ENCODE measurements around the gene KCNA3. TPM values are rescaled to one million over a fixed set of nuclear protein-coding genes. Genes with fewer than 3 reads are reported as not detected.
A peak's percentile ranks its signal among the peaks of the same experiment; 100 is the strongest.
"Not testable (repeated sequence)": the region's sequence is repeated elsewhere in the genome, so short reads cannot be mapped to it uniquely, and the experiment has no call there.

The KCNA3 gene
- total RNA-seq, 2 donors from 2014 or later, result 114 to 115 TPM

DNA sequence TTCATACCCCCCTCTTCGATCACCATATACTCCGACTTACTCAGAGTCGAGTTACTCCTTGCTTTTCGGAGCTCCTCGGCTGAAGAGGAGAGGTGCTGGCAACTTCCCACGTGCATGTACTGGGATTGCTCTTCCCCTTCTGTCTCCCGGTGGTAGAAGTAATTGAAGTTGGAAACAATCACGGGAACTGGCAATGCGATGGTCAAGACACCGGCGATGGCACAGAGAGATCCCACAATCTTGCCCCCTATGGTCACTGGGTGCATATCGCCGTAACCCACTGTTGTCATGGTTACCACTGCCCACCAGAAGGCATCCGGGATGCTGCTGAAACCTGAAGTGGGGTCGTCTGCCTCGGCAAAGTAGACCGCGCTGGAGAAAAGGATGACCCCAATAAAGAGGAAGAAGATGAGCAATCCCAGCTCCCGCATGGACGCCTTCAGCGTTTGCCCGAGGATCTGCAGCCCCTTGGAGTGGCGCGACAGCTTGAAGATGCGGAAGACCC, 1.5 kb downstream of the KCNA3 start:
- DNase-seq, result peak in 1 of 3 donors; percentile 15
- peaks cover 52% of the 10 kb centered on the region for H3K4me1 Mint-ChIP-seq
- no peak overlapping the region for H3K27ac Mint-ChIP-seq
- peak overlapping the region; percentile 100 for H3K4me3 Mint-ChIP-seq
- peak; percentile 0 for ATAC-seq
- peaks cover 11% of the 10 kb centered on the region for H3K36me3 Mint-ChIP-seq (ENCODE audit: low read depth)
- no peaks in the 10 kb centered on the region for H3K27me3 Mint-ChIP-seq
- no peaks in the 10 kb centered on the region for H3K9me3 ChIP-seq (ENCODE audit: control insufficient read depth, low read length, poor library complexity, severe bottlenecking)

DNA sequence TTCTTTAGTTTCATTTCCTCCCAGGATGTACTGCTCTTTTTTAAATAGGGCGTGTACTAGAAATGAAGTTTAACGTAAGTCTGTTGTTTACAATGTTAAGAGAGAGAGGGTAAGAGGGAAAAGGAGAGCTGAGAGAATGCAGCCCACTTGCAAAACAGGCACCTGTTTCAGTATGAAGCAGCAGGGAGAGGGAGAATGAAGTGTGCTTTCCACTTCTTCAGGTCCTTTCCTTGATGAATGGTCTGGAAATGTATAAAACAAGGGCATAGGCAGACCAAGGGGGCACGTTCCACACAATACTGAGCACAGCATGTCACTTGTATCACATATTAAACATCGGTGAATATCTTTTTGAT, 2.0 kb downstream of the KCNA3 start:
- no peaks in the 10 kb centered on the region for H3K27me3 Mint-ChIP-seq
- DNase-seq (peak in 1 of 3 donors; percentile 30), ATAC-seq (peak; percentile 62)
- no peaks in the 10 kb centered on the region for H3K9me3 ChIP-seq (ENCODE audit: control insufficient read depth, low read length, poor library complexity, severe bottlenecking)
- H3K4me1 Mint-ChIP-seq, result peaks cover 52% of the 10 kb centered on the region
- H3K36me3 Mint-ChIP-seq (ENCODE audit: low read depth), result peaks cover 11% of the 10 kb centered on the region
- no peak overlapping the region for H3K27ac Mint-ChIP-seq
- H3K4me3 Mint-ChIP-seq, result peak overlapping the region; percentile 100

DNA sequence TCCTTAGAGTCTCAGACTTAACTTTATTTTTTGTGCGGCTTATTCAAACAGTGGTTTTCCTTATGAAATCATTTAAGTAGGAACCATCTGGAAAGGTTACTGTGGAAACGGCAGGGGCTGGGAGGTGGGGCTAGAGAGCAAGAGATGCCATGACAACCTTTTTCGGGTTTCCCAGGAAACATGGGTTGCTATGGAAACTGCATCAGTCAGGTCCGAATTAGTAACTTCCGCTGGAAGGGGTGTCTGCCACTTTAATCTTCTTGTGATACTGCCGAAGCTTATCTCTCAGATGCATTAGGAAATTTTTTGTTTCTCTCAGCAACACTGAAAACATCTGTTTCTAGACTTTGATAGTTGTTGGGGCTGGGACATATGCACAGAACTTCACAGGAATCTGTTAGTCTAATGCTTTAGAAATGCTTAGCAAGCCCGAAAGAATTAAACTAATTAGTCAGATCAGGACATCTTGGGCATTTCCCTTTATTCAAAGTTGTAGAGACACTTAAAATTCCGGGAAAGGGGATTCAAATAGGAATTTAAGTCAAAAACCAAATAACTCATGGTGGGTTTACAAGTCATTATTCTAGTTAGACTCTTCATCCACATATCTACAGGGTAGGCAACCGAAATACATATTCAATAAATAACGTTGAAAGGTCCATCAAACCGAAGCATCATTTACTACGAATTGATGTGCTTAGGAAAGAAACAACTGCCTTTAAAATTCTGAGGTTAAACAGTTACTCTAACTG, 2.6 kb downstream of the KCNA3 start:
- Mint-ChIP-seq H3K27me3 (no peaks in the 10 kb centered on the region), H3K27ac (no peak overlapping the region), H3K4me3 (peak overlapping the region; percentile 100), H3K4me1 (peaks cover 48% of the 10 kb centered on the region), H3K36me3 (ENCODE audit: low read depth) (peaks cover 11% of the 10 kb centered on the region)
- DNase-seq (peak; percentile 24 to 66 (median 54)), ATAC-seq (peak; percentile 60)
- no peaks in the 10 kb centered on the region for H3K9me3 ChIP-seq (ENCODE audit: control insufficient read depth, low read length, poor library complexity, severe bottlenecking)

DNA sequence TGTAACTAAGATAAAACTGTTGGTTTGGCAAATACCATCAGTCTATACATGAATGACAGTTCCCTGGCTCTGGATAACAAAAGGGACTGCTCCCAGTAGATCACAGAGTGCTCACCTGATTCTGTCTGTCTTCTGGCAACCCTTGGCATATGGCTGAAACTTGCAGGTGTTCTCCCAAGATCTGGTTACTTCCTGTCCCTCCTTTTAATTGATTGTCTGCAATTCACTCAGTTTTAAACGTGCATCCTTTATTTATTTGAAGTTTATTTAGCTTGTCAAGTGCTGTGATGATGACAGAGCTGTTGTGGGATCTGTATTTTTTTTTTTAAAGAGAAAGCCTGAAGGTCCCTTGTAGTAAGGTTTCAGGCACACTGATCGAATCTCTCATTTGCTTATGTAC, 3.4 kb downstream of the KCNA3 start:
- no peak overlapping the region for H3K27ac Mint-ChIP-seq
- DNase-seq (no peak), ATAC-seq (no peak)
- no peaks in the 10 kb centered on the region for H3K27me3 Mint-ChIP-seq
- no peaks in the 10 kb centered on the region for H3K9me3 ChIP-seq (ENCODE audit: control insufficient read depth, low read length, poor library complexity, severe bottlenecking)
- H3K4me3 Mint-ChIP-seq, result peak overlapping the region; percentile 100
- H3K4me1 Mint-ChIP-seq, result peaks cover 42% of the 10 kb centered on the region
- peaks cover 11% of the 10 kb centered on the region for H3K36me3 Mint-ChIP-seq (ENCODE audit: low read depth)

DNA sequence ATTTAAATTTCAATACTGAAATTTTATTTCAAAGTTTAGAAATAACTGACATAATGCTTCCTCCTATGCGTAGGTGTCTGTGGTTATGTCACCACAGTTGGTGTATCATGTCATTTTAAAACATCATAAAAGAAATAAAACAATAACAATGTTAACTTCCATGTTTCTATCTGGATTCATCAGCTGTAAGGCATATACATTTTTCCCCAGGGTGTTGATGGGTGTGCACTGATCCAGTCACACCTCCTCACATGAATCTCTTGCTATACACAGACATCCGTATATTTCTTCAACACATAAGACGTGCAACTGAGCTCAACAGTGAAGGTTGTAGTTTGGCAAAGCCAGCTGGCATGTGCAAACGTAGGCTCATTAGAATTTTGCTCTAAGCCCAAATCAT, 6.2 kb downstream of the KCNA3 start:
- peak; percentile 19 for ATAC-seq
- no peaks in the 10 kb centered on the region for H3K9me3 ChIP-seq (ENCODE audit: control insufficient read depth, low read length, poor library complexity, severe bottlenecking)
- H3K36me3 Mint-ChIP-seq (ENCODE audit: low read depth), result peaks cover 6% of the 10 kb centered on the region
- H3K4me1 Mint-ChIP-seq, result peaks cover 27% of the 10 kb centered on the region
- H3K27ac Mint-ChIP-seq, result no peak overlapping the region
- H3K4me3 Mint-ChIP-seq, result peak overlapping the region; percentile 76
- no peak for DNase-seq
- H3K27me3 Mint-ChIP-seq, result no peaks in the 10 kb centered on the region

DNA sequence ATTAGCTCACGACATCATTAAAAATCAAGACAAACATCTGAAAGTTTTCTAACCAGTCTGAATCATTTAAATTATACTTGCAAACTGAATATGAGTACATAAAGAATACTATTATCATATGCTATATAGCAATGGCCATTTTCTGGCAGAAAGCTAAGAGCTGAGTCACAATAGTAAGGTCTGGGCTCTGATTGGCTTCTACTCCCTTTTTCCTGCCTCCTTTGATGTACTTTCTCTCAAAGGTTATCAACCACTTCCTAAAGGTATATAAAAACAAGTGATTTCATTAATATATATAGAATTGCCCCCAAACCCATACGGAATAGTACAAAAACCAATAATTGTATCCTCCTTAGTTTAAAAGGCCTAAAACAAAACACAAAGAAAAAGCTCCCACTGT, 7.0 kb downstream of the KCNA3 start:
- DNase-seq (no peak), ATAC-seq (no peak)
- peaks cover 3% of the 10 kb centered on the region for H3K36me3 Mint-ChIP-seq (ENCODE audit: low read depth)
- peak overlapping the region; percentile 75 for H3K4me3 Mint-ChIP-seq
- H3K27ac Mint-ChIP-seq, result no peak overlapping the region
- H3K4me1 Mint-ChIP-seq, result peaks cover 26% of the 10 kb centered on the region
- no peaks in the 10 kb centered on the region for H3K9me3 ChIP-seq (ENCODE audit: control insufficient read depth, low read length, poor library complexity, severe bottlenecking)
- H3K27me3 Mint-ChIP-seq, result no peaks in the 10 kb centered on the region

DNA sequence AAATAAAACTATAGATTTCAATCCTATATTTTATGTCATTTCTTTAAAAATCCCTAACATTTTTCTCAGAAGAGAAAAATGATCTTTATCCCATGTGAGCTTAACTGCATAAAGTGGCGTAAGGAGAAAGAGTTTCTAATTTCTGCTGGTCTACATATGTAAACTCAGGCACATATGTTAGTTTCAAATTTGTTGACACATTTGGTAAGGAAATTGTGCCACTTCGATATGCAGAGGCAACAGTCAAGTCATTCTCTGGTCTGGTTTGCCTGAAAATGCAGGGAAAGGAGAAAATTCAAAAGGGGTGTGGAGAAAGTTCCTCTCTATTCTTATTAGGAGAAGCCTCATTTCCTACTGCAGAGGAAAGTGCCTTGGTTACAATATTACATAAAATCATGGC, 11.5 kb downstream of the KCNA3 start:
- H3K9me3 ChIP-seq (ENCODE audit: control insufficient read depth, low read length, poor library complexity, severe bottlenecking), result no peaks in the 10 kb centered on the region
- no peaks in the 10 kb centered on the region for H3K36me3 Mint-ChIP-seq (ENCODE audit: low read depth)
- H3K27me3 Mint-ChIP-seq, result no peaks in the 10 kb centered on the region
- peaks cover 5% of the 10 kb centered on the region for H3K4me1 Mint-ChIP-seq
- H3K27ac Mint-ChIP-seq, result no peak overlapping the region
- H3K4me3 Mint-ChIP-seq, result no peak overlapping the region
- DNase-seq (no peak), ATAC-seq (no peak)

DNA sequence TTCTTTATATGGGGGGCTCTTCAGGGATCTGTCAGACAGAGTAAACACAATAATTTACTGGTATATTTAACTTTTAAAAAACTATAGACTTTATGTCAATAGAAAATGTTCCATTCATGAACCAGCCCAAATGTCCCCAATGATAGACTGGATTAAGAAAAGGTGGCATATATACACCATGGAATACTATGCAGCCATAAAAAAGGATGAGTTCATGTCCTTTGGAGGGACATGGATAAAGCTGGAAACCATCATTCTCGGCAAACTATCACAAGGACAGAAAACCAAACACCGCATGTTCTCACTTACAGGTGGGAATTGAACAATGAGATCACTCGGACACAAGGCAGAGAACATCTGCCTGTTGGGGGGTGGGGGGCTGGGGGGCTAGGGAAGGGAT, 15.2 kb downstream of the KCNA3 start:
- H3K4me3 Mint-ChIP-seq; H3K9me3 ChIP-seq (ENCODE audit: control insufficient read depth, low read length, poor library complexity, severe bottlenecking); DNase-seq; H3K36me3 Mint-ChIP-seq (ENCODE audit: low read depth); ATAC-seq; H3K27me3 Mint-ChIP-seq; H3K27ac Mint-ChIP-seq: not testable (repeated sequence)
- H3K4me1 Mint-ChIP-seq, result peaks cover 14% of the 10 kb centered on the region

DNA sequence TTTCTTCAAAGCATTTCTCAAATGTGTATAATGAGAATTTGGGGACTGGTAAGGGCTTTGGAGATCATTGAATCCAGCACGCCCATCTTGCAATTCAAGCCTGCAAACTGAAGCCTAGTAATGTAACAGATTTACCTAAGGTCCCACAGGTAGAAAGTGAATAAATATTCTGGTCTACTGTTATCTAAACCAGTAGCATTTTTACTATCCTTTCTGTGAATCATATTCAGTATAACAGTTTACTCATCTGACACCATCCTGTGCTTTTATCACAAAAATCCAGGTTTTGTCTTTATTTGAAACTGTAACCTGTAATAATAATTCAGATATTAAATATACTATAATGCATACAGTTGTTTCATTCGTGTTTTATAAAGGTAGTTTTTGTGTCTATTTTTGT, 17.4 kb downstream of the KCNA3 start:
- Mint-ChIP-seq H3K4me3 (no peak overlapping the region), H3K4me1 (peaks cover 20% of the 10 kb centered on the region), H3K27ac (peak overlapping the region; percentile 87), H3K36me3 (ENCODE audit: low read depth) (no peaks in the 10 kb centered on the region), H3K27me3 (no peaks in the 10 kb centered on the region)
- ATAC-seq (no peak), DNase-seq (no peak)
- no peaks in the 10 kb centered on the region for H3K9me3 ChIP-seq (ENCODE audit: control insufficient read depth, low read length, poor library complexity, severe bottlenecking)

DNA sequence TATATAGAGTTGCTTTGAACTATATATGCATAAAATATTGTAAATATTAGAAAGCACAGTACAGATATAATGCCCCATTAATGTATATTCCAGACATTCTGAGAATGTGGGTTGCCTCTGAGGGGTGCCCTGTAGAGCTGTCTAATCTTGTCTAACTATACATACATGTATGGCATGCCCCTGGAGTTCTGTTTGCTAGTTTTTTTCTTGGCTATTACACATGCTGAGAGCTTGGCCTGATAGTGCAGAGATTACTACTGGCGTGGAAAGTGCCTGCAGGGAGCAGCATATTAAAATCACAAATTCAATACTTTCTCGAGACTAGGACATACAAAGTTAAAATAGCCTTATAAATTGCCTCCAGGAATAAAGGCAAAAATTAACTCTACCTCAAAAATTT, 24.1 kb downstream of the KCNA3 start:
- DNase-seq (no peak), ATAC-seq (no peak)
- Mint-ChIP-seq H3K4me3 (no peak overlapping the region), H3K27ac (peak overlapping the region; percentile 84), H3K4me1 (peaks cover 27% of the 10 kb centered on the region), H3K36me3 (ENCODE audit: low read depth) (no peaks in the 10 kb centered on the region), H3K27me3 (no peaks in the 10 kb centered on the region)
- H3K9me3 ChIP-seq (ENCODE audit: control insufficient read depth, low read length, poor library complexity, severe bottlenecking), result no peaks in the 10 kb centered on the region

DNA sequence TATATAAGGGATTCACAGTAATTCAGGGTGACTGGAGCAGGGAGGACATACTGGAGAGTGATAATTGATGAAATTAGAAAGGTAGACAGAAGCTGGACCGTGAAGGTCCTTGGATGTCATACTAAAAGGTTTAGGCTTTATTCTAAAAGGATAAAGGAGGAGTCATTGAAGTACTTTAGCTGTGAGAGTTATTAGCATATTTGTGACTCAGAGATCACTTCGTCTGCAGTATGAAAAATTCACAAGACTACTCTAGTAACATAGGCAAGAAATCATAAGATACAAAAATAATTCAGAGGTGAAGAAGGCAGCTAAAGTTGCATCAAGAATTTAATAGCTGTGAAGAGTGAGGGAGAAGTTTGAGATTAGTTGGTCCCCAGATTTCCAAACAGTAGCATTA, 26.3 kb downstream of the KCNA3 start:
- H3K4me1 Mint-ChIP-seq, result peaks cover 23% of the 10 kb centered on the region
- H3K4me3 Mint-ChIP-seq, result no peak overlapping the region
- no peak for ATAC-seq
- H3K9me3 ChIP-seq (ENCODE audit: control insufficient read depth, low read length, poor library complexity, severe bottlenecking), result no peaks in the 10 kb centered on the region
- H3K27me3 Mint-ChIP-seq, result no peaks in the 10 kb centered on the region
- H3K27ac Mint-ChIP-seq, result no peak overlapping the region
- no peaks in the 10 kb centered on the region for H3K36me3 Mint-ChIP-seq (ENCODE audit: low read depth)
- DNase-seq, result no peak

DNA sequence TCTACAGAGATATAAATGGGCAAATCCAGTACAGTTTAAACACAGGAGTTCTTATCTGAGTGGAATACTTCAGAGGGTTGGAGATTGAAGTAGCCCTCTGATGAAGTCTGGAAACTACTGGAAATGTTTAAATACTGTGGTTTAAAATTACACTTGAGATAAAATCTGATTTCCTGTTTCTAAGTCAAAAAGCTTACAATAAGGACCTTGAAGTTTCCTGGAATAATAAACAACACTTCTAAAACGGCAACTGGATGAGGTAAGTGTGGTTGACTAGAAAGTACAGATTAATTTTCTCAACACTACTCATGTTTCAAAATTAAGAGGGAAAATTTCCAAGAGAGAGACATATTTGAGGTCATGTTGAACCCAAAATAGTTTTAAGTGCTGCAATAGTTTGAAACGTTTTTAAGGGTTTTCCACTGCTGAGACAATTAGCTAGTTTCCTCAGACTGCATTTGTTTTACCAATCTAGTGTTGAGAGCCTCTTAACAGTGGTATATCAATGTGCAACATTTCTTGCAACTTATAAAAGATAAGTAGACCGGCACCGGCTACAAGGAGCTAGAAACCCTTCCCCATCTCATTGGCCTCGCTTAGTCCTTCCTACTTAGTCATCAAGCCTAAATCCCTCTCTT, 27.4 kb downstream of the KCNA3 start:
- DNase-seq (no peak), ATAC-seq (peak; percentile 81)
- Mint-ChIP-seq H3K4me1 (peaks cover 23% of the 10 kb centered on the region), H3K27me3 (no peaks in the 10 kb centered on the region), H3K4me3 (no peak overlapping the region), H3K27ac (no peak overlapping the region), H3K36me3 (ENCODE audit: low read depth) (no peaks in the 10 kb centered on the region)
- no peaks in the 10 kb centered on the region for H3K9me3 ChIP-seq (ENCODE audit: control insufficient read depth, low read length, poor library complexity, severe bottlenecking)

DNA sequence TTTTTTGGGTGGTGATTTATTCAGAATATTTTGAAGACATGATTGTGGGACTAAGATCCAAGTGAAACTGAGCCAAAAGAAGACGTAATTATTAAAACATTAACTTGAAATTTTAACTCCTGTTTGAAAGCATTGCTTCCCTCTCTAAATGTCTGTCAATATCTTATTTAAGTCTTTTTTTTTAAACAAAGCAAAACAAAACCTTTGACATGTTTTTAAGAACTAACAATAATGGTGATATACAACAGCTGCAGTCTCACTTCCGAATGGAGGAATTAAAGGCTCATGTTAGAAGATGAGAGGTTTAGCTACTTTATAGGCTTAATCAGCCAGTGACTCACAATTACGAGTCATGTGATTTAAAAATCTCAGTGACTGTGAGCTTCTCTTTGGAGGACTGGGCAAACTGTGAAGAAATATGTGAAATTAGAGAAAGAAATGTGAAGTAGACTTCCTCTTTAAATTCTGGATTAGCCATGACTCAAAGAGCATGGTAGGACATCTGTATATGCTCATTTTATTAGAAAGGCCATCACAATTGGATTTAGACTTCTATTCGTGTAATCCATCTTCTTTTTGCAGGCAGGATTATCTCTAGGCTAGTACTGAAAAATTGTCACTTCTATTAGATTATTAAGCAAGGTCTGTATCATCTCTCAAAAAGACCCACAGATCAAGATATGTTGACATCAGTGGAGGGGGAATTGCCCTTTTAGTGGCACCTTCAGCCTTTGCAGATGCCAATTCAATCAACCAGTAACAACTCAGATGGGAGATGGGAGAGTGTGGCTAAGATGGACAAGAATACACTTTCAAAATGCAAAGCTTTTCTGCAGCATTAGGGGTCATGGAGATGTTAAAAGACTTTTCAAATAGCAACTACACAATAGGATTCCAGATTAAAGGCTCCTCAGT, 28.7 kb downstream of the KCNA3 start:
- H3K27ac Mint-ChIP-seq, result peak overlapping the region; percentile 6
- peak overlapping the region; percentile 51 for H3K4me3 Mint-ChIP-seq
- DNase-seq (no peak), ATAC-seq (peak; percentile 18)
- H3K36me3 Mint-ChIP-seq (ENCODE audit: low read depth), result no peaks in the 10 kb centered on the region
- no peaks in the 10 kb centered on the region for H3K9me3 ChIP-seq (ENCODE audit: control insufficient read depth, low read length, poor library complexity, severe bottlenecking)
- H3K27me3 Mint-ChIP-seq, result no peaks in the 10 kb centered on the region
- H3K4me1 Mint-ChIP-seq, result peaks cover 20% of the 10 kb centered on the region
